Spleen (tissue), 7 donors: ENCODE measurements around the gene RAPGEF4.

Source experiments
- CTCF ChIP-seq, 11 experiments: fragments of 200-600 bp in 7 of 11; fragments of 450-650 bp in 4 of 11; sonication (generic) in 4 of 11; IDR thresholded peaks in 8 of 11; conservative IDR thresholded peaks in 3 of 11; 1 replicate in 7 of 11; 2 replicates in 4 of 11; pipeline versions ENCODE4 v1.4.0 to v1.8.0; 2016 to 2021; ENCODE audit warnings: antibody characterized with exemption in 11 of 11, inconsistent platforms in 4 of 11, mild to moderate bottlenecking in 1 of 11
- POLR2A ChIP-seq, 3 donors: fragments of 450-650 bp; IDR thresholded peaks; one replicate each; pipeline ENCODE4 v1.5.1; 2017; ENCODE audit warnings: antibody characterized with exemption in 3 of 3, mild to moderate bottlenecking in 1 of 3
- donor health status: DM: no; HTN: no; CAD: no; lungs with moderate emphysema.
- donor health status: DM: no; HTN: no; CAD: no.
- donor health status: DM: no; HTN: no; CAD: no.

GRCh38 chr2:172962824-172963223 is 227.2 kb downstream of the RAPGEF4 start:
- TF ChIP-seq POLR2A (IDR thresholded peaks at IDR 0.05) (no peak), CTCF (IDR thresholded peaks at IDR 0.05 in 8 of 11, conservative IDR thresholded peaks at IDR 0.05 in 3 of 11) (no peak)
